Activated CD4-positive, alpha-beta T cell treated with anti-CD3 and anti-CD28 coated beads, Interleukin-2, amount 10 ng/mL, durations not matched to agents 7 days and 5 days (primary cell): ENCODE measurements around the gene SND1. TPM values are rescaled to one million over a fixed set of nuclear protein-coding genes. Genes with fewer than 3 reads are reported as not detected.

Source experiments
- CTCF ChIA-PET: fragments of 350-600 bp; sonication (Branson Sonifier 250); formaldehyde crosslinking; loops from one replicate; lab custom pipeline; 2021; ENCODE audit warnings: antibody characterized with exemption; lab: Charles Lee
- POLR2A ChIA-PET: fragments of 350-600 bp; sonication (Branson Sonifier 250); formaldehyde crosslinking; loops from one replicate; lab custom pipeline; 2021; ENCODE audit warnings: antibody characterized with exemption; lab: Charles Lee
- DNase-seq: peaks from one replicate; pipeline ENCODE4 v3.0.0-alpha.2; 2020
- H3K27ac Mint-ChIP-seq: one replicate; pipeline ENCODE4 v1.8.0; 2021; ENCODE audit warnings: mild to moderate bottlenecking, moderate library complexity, mixed read lengths
- H3K27me3 Mint-ChIP-seq: one replicate; pipeline ENCODE4 v1.8.0; 2021; ENCODE audit warnings: mixed read lengths
- H3K36me3 Mint-ChIP-seq: one replicate; pipeline ENCODE4 v1.8.0; 2021; ENCODE audit warnings: low read depth, mixed read lengths
- H3K4me1 Mint-ChIP-seq: one replicate; pipeline ENCODE4 v1.8.0; 2021; ENCODE audit warnings: mixed read lengths
- H3K4me3 Mint-ChIP-seq: one replicate; pipeline ENCODE4 v1.8.0; 2021; ENCODE audit warnings: mild to moderate bottlenecking, moderate library complexity, mixed read lengths
- H3K9me3 Mint-ChIP-seq: one replicate; pipeline ENCODE4 v1.8.0; 2021; ENCODE audit warnings: mixed read lengths
- total RNA-seq, 2 experiments: library from RNA; stranded (reverse); gene quantifications; one replicate each; pipeline ENCODE4 v1.2.3, GENCODE V29; 2021

Gene SND1
- total RNA-seq, 2 experiments from 2014 or later = 141 to 163 TPM

DNA sequence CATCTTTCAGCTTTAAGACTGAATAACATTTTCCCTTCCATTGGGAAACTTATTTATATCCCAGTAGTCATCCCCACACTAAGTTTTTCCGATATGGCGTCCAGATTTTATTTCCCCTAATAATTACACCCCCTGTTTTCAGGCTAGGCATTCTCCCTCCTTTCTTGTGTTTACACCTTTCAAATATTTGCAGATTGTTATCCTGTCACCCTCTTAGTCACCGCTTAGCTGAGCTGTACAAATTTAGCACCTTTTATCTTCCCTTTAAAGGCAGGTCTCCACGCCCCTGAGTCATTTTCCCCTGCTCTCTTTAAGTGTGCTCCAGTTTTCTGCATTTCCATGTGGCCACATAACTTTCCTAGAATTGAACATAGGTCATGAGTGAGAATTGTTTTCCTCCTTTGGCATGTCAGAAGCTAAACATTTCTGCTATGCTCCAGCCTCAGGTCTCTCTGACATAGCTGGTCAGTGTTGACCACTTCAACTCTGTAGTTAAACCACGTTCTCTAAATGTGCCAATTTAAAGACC, 331.9 kb downstream of the SND1 start:
- no peak overlapping the region for H3K27ac Mint-ChIP-seq

DNA sequence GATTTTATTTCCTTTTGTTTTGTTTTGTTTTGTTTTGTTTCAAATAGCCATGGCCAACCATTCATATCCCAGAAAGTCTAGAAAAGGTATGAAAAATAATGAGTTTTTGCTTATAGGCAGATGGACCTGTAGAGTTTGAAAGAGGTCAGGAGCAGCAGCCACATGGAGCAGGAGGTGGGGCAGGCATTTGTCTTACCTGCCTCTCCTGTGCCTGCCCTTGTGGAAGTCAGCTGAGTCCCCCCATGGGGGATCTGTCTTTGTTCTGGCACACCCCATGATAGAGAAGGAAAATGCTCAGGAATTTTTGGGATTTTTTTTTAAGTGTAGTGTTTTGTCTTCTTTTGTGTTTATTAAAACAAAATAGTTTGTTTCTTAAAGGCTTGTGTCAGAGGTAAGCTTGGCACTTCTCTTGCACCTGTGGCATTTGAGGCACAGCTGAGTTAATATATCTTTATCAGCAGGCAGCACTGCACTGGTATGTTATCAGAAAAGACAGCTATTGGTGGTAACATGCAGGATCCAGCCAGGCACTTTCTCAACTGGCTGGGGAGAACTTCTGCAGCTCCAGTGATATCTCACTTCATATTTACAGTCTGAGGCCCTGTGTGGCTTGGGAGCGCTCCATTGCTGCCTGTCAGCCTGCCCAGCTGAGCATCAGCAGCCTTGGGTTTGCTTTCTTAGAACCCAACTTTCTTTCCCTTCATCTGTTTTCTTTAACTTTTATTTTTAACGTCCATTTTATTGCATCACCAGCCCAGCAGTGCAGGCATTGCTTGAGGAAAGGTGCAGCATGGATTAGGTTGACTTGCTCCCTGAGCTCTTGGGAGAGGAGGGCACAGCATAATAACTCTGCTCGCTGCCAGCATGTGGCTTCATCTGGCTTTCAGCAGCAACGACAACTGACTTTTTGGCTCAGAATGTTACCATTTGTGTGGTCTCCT, 334.9 kb downstream of the SND1 start:
- POLR2A ChIA-PET = no interaction called here
- Mint-ChIP-seq H3K27ac (no peak overlapping the region), H3K27me3 (no peaks in the 10 kb centered on the region), H3K36me3 (peaks cover 10% of the 10 kb centered on the region), H3K9me3 (no peaks in the 10 kb centered on the region), H3K4me3 (no peak overlapping the region), H3K4me1 (peaks cover 5% of the 10 kb centered on the region)
- CTCF ChIA-PET = interaction anchor here (1.0 to 1.3 kb wide), 2 partner anchors 19 to 51 kb away, joined by 3 to 5 read pairs; no protein-coding TSS in a partner anchor
- DNase-seq = no peak

More for the DNA sequence above, 331.9 kb downstream of the SND1 start:
- Mint-ChIP-seq H3K36me3 (peaks cover 10% of the 10 kb centered on the region), H3K9me3 (peaks cover 6% of the 10 kb centered on the region), H3K4me3 (no peak overlapping the region), H3K4me1 (peaks cover 14% of the 10 kb centered on the region), H3K27me3 (no peaks in the 10 kb centered on the region)
- no peak for DNase-seq
- ChIA-PET CTCF (no interaction called here), POLR2A (no interaction called here)

DNA sequence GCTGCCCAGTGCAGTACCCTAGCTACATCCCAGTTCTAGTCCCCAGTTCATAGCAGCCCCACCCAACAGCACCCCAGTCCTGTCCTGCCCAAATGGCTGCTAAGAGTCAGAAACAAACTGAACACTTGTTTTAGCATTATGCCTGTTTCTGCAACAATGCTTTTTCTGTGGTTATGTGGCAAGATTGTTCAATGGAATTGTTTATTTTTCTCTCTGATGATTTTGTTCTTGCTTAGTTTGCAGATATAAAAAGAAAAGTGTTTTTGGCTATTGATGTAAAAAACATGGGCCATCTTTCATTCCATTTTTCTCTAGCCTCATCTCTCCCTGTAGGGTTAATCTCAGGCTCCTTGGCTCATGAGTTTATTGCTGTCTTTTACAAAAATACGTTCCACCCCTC, 336.8 kb downstream of the SND1 start:
- H3K4me1 Mint-ChIP-seq = no peaks in the 10 kb centered on the region
- ChIA-PET POLR2A (no interaction called here), CTCF (interaction anchor here (1.0 kb wide), 1 partner anchor 78 kb away, joined by 3 read pairs; no protein-coding TSS in a partner anchor)
- H3K36me3 Mint-ChIP-seq = peaks cover 20% of the 10 kb centered on the region
- H3K27me3 Mint-ChIP-seq = no peaks in the 10 kb centered on the region
- no peak overlapping the region for H3K27ac Mint-ChIP-seq
- no peak for DNase-seq
- no peaks in the 10 kb centered on the region for H3K9me3 Mint-ChIP-seq
- H3K4me3 Mint-ChIP-seq = no peak overlapping the region

DNA sequence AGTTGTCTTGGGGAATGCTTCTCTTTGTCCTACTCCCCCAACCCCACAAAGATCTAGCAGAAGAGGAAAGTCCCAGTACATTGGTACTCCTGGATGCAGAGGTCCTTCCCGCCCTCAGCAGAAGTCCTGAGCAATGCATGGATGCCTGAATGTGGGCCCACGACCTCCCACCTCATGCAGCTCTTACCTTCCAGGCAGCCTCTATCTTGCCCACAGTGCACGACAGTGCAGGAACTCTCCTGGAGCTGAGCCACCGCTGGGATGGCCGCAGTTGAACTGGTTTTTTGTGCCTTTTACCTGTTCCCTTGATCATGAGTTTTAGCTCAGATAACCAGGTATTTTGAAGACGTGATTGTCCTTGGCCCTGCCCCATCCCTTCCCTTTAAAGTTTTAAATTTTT, 341.3 kb downstream of the SND1 start:
- no peak for DNase-seq
- Mint-ChIP-seq H3K4me3 (no peak overlapping the region), H3K27me3 (no peaks in the 10 kb centered on the region), H3K36me3 (peaks cover 17% of the 10 kb centered on the region), H3K9me3 (no peaks in the 10 kb centered on the region), H3K4me1 (no peaks in the 10 kb centered on the region), H3K27ac (no peak overlapping the region)
- POLR2A ChIA-PET = no interaction called here
- CTCF ChIA-PET = interaction anchor here (1.1 kb wide), 1 partner anchor 13 kb away, joined by 4 read pairs; no protein-coding TSS in a partner anchor

DNA sequence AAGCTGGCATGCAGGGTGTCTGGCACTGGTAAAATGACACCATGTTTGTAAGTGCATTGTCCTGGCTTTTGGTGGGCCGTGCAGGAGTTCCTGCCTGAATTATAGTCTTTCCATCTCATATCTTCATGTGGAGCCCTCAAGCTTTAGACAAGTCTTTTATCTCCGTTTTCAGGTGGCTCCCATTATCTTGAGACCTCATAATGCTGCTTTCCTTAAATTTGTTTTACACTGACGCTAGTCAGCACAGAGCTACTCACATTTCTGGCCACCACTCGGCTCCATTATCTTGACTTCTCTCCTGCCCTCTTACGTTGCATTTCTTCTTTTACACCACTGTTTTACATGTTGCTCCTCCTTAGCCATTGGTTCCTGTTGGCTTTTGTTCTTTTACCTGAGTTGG, 342.0 kb downstream of the SND1 start:
- DNase-seq = no peak
- POLR2A ChIA-PET = no interaction called here
- H3K4me3 Mint-ChIP-seq = no peak overlapping the region
- H3K36me3 Mint-ChIP-seq = peaks cover 17% of the 10 kb centered on the region
- H3K4me1 Mint-ChIP-seq = no peaks in the 10 kb centered on the region
- no peaks in the 10 kb centered on the region for H3K9me3 Mint-ChIP-seq
- no peaks in the 10 kb centered on the region for H3K27me3 Mint-ChIP-seq
- CTCF ChIA-PET = no interaction called here
- no peak overlapping the region for H3K27ac Mint-ChIP-seq

DNA sequence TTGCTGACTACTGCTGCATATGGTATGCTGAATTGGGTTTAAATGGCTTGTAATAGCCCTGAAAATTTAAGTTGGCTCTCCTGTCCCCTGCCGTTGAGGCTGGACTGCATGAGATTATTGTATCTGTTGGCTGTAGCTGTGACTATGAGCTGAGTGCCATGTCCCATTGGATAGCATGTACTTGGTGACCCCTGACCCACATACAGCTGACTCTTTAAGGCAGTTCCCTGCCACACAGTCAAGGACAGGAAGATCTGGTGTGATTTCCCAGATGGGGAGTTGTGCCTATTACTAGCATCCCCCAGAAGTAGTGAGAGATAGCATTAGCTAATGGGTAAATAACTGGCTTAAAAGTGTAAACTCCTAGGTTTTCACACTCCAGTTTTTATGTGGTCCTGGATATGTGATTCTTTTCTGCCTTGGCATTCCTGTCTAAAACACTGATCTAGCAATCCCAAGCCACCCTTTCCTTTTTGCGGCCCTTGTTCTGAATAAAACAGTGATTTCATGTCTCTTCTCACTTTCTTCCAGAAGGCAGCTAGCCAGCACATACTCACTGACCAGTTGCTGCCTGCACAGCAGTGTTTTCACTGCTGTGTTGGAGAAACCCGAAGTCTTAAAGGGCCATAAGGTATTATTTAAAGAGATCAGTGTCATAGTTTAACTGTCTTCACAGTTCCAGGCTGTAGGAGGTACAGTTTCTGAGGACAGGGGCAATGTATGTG, 343.3 kb downstream of the SND1 start:
- H3K27ac Mint-ChIP-seq = no peak overlapping the region
- H3K9me3 Mint-ChIP-seq = no peaks in the 10 kb centered on the region
- CTCF ChIA-PET = interaction anchor here (0.6 to 0.8 kb wide), 2 partner anchors 46 to 138 kb away, joined by 3 read pairs; no protein-coding TSS in a partner anchor
- DNase-seq = no peak
- peaks cover 17% of the 10 kb centered on the region for H3K36me3 Mint-ChIP-seq
- H3K4me1 Mint-ChIP-seq = no peaks in the 10 kb centered on the region
- POLR2A ChIA-PET = no interaction called here
- H3K27me3 Mint-ChIP-seq = no peaks in the 10 kb centered on the region
- H3K4me3 Mint-ChIP-seq = no peak overlapping the region

DNA sequence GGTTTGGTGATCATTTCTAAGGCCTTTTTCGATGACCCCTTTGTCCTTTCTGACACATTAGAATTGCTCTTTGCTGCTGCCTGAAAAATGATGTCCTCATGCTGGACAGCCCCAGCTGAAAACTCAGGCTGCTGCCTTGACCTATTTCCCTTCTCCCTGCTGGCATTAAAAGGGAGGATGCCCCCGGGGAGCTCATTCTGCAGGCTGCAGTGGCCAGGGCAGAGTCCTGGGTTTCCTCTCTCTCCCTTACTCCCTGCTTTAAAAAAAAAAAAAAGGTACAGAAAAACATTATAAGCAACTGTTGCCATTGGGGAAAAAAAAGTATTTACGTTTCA, 343.9 kb downstream of the SND1 start:
- ChIA-PET POLR2A (no interaction called here), CTCF (interaction anchor here (0.8 kb wide), 1 partner anchor 9 kb away, joined by 4 read pairs; no protein-coding TSS in a partner anchor)
- Mint-ChIP-seq H3K27ac (no peak overlapping the region), H3K36me3 (peaks cover 19% of the 10 kb centered on the region), H3K27me3 (no peaks in the 10 kb centered on the region), H3K9me3 (no peaks in the 10 kb centered on the region), H3K4me1 (peaks cover under 1% of the 10 kb centered on the region), H3K4me3 (no peak overlapping the region)
- no peak for DNase-seq

DNA sequence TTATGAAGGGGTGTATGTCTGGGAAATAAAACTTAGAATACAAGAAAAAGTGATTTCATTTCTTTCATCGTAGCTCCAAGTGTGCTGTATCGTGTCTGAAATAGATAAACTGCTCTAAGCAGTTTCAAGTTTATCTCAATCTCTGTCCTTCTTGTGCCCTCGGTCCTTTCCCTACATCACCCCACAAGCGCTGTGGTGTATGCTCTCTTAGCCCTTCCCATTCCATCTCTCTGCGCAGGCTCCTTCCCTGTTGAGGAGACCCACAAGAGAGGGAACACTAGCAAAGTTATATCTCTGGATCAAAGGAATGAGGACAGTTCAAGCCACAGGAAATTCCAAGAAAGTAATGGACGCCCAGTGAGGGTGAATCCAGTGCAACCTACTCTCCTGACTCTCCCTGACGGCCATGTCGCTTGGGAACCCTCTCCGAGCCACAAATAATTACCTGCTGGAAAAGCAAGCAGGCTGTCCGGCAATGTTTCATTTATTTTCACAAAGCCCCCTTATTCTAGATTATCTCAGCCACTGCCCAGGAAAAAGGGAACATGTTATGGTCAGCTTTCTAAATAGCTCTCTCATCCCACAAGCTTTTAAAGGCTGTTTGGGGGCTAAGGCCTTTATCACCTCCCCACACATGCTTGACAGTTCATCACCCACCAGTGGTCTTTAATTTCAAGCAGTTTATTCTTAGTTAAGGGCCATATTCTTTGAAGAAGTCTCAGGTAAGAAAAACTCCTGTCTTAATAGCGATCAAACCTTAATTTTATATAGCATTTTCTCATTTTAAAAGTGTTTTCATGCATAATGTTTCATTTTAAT, 344.5 kb downstream of the SND1 start:
- H3K36me3 Mint-ChIP-seq = peaks cover 17% of the 10 kb centered on the region
- POLR2A ChIA-PET = no interaction called here

DNA sequence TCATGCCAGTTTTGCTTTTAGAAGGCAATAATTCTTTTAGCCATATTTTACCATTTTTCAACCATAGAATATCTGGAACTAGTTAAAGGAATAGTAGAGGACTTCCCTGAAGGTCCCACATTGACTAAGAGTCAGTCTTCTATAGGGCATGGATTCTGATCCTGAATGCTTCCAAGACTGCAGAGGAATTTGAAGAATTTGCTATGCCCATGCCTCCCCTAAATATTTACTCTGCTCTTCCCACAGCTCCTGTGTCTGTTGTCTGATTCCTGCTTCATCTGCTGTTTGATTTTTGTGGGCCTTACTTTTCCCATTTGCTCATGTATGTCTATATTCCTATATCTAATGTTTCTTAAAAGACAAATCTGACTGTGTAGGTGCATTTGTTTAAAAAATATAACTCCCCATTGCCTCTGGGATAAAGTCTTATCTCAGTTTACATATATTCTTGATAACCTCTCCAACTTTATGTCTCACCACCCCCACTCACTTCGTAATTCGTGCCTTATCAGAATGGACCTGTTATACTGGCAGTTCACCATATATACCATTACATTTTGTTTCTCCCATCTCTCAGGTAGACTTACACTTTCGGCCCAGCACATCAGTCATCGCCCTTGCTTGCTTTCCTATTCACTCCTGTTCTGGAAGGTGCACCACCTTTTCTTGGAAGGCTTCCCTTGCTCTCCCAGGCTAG, 345.4 kb downstream of the SND1 start:
- Mint-ChIP-seq H3K27me3 (no peaks in the 10 kb centered on the region), H3K9me3 (no peaks in the 10 kb centered on the region), H3K36me3 (peaks cover 12% of the 10 kb centered on the region), H3K27ac (no peak overlapping the region), H3K4me1 (peaks cover 2% of the 10 kb centered on the region), H3K4me3 (no peak overlapping the region)
- POLR2A ChIA-PET = no interaction called here
- no peak for DNase-seq
- CTCF ChIA-PET = interaction anchor here (1.0 kb wide), 1 partner anchor 21 kb away, joined by 3 read pairs; no protein-coding TSS in a partner anchor

More for the DNA sequence above, 344.5 kb downstream of the SND1 start:
- peaks cover 2% of the 10 kb centered on the region for H3K4me1 Mint-ChIP-seq
- DNase-seq = no peak
- no peaks in the 10 kb centered on the region for H3K27me3 Mint-ChIP-seq
- H3K4me3 Mint-ChIP-seq = no peak overlapping the region
- H3K9me3 Mint-ChIP-seq = no peaks in the 10 kb centered on the region
- CTCF ChIA-PET = interaction anchor here (0.8 kb wide), 1 partner anchor 8 kb away, joined by 4 read pairs; no protein-coding TSS in a partner anchor
- no peak overlapping the region for H3K27ac Mint-ChIP-seq

DNA sequence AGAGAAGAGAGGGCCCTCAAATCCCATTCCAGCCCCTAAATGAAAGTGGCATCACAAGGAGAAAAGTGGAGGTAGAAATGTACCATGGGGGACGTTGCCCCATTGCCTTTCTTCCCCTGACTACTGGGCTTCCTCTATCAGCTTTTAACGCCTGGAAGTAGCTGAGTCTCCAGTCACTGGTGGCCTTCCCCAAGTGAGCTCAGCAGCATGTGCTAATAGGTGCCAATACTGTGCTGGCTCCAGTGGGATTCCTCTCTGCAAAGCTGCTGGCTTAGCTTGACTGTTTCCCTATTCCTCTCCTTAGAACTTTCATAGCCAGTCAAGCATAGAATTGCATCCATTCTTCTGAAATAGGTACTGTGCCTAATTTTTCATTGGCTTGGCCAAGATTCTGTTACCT, 346.7 kb downstream of the SND1 start:
- H3K4me3 Mint-ChIP-seq = no peak overlapping the region
- H3K9me3 Mint-ChIP-seq = no peaks in the 10 kb centered on the region
- no peaks in the 10 kb centered on the region for H3K27me3 Mint-ChIP-seq
- peaks cover 6% of the 10 kb centered on the region for H3K36me3 Mint-ChIP-seq
- ChIA-PET CTCF (no interaction called here), POLR2A (no interaction called here)
- no peak overlapping the region for H3K27ac Mint-ChIP-seq
- no peak for DNase-seq
- peaks cover 6% of the 10 kb centered on the region for H3K4me1 Mint-ChIP-seq

DNA sequence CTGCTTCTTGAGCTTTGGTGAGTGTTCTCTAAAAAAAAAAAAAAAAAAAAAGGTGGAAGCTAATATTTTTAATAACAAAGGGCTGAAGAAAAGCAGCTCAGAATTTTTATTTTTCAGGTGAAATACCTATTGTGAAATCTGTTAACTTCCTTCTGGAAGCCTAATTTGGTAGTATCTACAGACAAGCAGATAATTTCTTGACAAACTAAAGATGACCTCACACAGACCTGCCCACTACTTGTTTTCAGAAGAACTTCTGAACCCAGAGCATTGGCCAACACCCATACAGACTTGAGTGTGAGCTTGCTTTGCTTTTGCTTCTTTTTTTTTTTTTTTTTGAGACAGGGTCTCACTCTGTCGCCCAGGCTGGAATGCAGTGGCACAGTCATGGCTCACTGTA, 348.1 kb downstream of the SND1 start:
- Mint-ChIP-seq H3K27me3 (no peaks in the 10 kb centered on the region), H3K36me3 (peaks cover 6% of the 10 kb centered on the region), H3K4me1 (peaks cover 14% of the 10 kb centered on the region), H3K27ac (no peak overlapping the region), H3K4me3 (no peak overlapping the region), H3K9me3 (no peaks in the 10 kb centered on the region)
- CTCF ChIA-PET = interaction anchor here (0.6 kb wide), 1 partner anchor 144 kb away, joined by 3 read pairs; no protein-coding TSS in a partner anchor
- no peak for DNase-seq
- POLR2A ChIA-PET = no interaction called here

DNA sequence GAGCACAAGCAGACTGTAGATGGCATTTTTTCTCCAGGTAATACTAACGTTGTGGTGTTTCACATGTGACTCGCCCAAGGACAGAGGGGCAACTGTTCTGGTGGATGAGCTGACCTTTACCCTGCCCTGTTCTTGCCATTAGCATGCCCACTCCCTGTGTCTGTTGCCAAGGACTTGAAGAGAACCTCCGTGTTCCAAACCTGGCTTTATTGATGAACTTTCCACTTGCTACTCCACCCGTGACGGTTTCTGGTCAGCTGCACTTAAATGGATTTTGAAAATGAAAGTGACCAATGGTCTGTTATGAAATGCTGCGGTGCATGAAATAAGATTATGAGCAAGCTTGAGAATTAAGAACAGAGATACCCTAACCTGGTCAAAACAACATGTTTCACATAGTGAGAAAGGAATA, 348.9 kb downstream of the SND1 start:
- H3K27me3 Mint-ChIP-seq = no peaks in the 10 kb centered on the region
- DNase-seq = no peak
- CTCF ChIA-PET = no interaction called here
- peaks cover 17% of the 10 kb centered on the region for H3K4me1 Mint-ChIP-seq
- POLR2A ChIA-PET = no interaction called here
- H3K9me3 Mint-ChIP-seq = no peaks in the 10 kb centered on the region
- no peak overlapping the region for H3K27ac Mint-ChIP-seq
- H3K4me3 Mint-ChIP-seq = no peak overlapping the region
- peaks cover 6% of the 10 kb centered on the region for H3K36me3 Mint-ChIP-seq
